H4 (cell line): Measurements from ENCODE around the gene MED12L. TPM values are rescaled to one million over a fixed set of nuclear protein-coding genes. Genes with fewer than 3 reads are reported as not detected.

Experiments
- DNase-seq: peaks from one replicate; pipeline ENCODE4 v3.0.0-alpha.2; 2015; ENCODE audit warnings: low spot score
- total RNA-seq: library from RNA; depleted of rRNA; stranded (reverse); fragments of >200 nt; shearing (Covaris generic); gene quantifications from 2 replicates; pipeline ENCODE4 v1.2.3, GENCODE V29; 2014

Gene MED12L
- total RNA-seq, 1 experiment from 2014 or later: 1.4 TPM

DNA sequence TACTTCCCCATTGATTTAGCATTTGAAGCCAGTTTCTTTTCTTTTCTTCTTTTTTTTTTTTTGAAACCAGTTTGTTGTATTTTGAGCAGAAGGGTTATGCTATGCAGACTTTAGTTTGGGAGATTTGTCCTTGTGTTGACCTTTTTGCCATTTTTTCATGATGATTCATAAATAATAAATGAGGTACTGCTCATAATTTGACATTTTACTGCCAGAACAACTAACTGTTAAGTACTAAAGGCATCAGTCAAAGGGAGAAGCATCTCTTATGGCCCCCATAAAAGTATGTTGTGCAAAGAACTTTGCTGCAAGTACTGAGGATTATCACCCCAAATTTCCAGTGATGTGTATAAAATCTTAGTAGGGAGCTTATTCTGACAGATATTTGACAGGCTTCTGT, 232.8 kb downstream of the MED12L start:
- DNase-seq: no peak

DNA sequence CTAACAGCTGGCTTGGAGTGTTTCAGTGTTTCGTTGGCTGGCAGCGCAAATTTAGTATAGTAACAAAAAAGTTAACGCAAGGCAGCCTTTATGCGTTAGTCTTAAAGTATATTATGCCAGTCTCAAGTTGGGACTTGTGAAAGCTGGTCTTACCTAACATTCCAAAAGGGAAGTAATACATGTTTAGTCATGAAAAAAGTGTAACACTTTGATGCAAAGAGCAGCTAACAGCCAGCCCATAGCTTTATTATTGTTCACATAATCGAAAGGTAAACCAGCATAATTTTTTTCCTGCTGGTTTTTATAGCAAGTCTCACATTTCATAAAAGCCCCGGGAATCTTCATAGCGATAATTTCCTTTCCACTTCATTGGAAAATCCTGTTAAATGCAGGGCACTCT, 233.5 kb downstream of the MED12L start:
- DNase-seq: no peak

DNA sequence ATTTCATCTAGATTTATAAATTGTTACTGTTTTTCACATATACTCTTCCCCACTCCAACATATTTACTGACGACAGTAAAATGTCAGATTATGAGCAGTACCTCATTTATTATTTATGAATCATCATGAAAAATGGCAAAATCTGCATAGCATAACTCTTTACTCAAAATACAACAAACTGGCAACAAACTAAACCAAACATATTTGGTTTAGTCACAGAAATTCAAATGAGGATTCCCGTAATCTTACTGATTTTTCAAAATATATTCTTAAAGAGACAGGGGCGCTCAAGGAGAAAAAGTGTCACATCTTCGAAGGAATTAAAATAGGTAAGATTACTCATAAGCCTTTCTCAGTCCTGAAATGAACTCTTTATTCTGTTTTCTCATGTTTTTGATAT, 234.2 kb downstream of the MED12L start:
- DNase-seq: no peak

DNA sequence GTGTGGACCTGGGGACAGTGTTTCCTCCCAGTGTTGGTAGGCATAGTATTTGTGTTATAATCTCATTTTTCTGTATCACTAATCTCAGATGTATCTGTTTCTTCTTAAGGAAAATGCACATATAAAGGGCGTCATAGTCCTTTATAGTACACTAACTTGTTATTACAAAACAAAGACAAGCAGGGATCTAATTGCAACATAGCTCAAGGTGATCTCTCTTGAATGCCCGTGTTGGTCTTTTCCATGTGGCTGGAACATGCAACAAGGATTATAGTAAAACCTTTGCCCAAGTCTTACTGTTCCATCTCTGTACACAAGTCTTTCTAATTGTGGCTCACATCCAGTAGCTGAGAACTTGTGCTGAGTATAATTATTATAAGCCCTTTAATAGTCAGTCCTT, 234.7 kb downstream of the MED12L start:
- DNase-seq: no peak

DNA sequence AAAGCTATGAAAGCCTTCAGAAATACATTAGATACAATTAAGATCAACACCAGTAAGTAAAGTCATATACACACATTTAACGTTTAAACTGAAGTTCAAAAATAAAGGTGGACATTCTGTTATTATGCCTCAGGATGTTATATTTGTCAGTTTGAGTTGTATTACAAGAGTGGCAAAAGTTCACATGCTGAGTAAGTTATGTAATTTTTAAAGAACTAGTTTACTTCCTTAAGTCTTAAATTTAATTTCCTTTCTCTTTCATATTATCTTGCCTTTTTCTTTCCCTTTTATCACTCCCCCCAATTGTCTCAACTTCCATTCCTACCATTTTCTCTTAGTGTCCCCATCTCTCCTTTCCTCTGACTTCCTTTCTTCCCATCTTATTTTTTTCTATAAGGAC, 236.1 kb downstream of the MED12L start:
- no peak for DNase-seq

DNA sequence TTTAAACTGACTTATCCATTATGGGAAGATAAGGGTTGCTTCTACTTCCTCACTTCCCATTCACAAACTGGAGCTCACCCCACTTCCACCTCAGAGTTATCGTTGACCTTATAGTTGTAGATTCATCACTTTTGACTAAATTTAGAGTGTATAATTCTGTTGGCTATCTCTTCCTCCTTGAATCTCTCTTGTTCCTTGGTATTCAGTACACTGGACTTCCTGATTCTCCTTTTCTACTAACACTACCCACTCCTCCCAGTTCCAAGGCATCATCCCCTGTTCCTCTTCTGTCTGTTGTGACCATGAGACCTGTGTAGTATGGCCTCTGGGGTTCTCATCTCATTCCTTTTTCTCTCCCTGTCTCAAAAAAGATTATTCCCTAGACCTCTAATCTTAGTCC, 237.0 kb downstream of the MED12L start:
- DNase-seq: no peak

DNA sequence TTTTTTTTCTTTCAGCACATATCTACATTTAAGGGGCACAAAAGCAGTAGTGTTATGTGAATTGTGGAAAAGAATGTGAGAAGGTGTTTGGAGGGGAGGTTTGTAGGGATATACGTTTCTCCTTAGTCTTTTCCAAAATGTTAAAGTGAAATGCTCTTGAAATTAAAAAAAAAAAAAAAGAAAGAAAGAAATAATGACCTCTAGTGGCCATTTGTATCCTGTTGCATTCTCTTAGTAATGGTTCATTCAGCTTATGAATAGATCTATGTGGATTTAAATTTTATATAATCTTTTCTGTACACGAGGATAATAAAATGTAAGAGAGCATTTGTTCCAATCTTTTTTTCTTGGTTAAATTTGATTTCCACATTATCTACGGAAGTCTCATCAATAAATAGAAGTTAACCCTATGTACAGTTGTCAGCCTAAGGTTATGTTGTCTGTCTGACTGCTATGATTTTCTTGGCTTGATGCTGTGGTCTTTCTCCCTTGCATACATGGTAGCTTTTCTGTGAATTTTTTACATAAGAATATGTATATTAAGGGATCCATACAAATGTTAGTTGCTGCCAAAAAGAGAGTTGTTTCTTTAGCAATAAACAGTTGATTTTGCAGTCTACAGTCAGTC, 242.2 kb downstream of the MED12L start:
- DNase-seq: no peak

DNA sequence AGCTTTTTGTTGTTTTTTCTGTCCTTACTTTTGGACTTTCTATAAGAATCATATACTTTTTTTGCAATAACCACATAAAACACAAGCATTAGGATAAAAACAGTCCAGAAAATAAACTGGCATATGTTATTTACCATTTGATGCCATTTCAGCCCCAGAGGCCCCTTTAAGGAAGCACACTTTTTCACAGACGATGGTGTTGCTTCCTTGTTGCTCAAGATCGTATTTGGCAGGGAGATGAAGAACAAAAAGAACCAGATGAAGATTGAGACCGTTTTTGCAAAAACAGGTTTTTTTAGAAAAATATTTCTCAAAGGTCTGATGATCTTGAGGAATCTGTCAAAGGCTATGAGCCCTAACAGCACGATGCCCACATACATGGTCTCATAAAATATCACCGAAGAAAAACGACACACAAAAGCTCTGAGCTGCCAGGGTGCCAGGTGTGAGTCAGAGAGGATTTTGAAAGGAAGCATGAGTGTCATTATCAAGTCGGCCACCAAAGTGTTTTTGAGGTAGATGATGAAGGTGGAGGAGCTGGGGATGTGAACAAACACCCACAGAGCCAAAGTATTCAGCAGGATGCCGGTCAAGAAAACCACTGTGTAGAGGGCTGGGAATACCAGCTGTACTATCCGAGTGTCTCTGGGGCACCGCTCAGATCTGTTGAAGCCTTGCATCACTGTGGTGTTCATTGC, 243.0 kb downstream of the MED12L start:
- no peak for DNase-seq

DNA sequence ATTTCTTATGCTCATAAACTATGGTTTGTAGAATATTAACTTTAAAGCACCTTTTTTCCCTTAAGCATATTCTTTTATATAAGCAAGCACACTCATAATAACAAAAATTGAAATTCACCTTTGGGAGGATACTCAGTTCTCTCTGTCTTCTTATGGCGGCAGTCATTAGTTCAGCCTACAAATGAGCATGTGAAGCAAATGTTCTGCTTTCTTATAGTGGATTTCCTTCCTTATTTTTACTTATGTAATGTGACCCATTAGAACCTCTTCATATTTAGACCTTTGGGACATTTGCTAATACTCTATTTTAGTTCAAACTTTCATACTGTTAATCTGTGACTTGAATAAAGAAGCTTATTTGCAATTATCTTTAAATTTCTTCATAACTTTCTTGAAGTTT, 243.9 kb downstream of the MED12L start, which contains the start of gene P2RY13:
TSS of gene P2RY13 (minus strand) at position 187 of the 400 bp plus-strand sequence. CDS start at position 166, 21 bp downstream.
- DNase-seq: no peak

DNA sequence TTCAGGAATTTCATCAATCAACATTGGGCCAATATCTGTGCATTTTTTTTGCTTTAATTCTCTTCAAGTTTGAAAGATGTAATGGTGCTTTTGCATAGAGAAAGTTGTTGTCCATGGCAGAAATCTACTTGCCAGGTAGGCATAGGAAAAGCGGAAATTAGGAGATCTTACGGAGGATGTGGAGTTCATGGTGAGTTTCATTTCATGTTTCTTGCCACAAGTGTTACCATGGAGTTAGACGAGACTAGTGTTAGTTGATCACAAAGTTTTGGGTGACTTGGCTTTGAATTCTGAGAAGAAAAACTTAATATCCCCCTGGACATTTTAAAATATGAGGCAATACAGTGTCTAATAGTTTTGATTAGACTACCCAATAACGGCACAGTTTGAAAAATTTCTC, 244.9 kb downstream of the MED12L start:
- DNase-seq: no peak

DNA sequence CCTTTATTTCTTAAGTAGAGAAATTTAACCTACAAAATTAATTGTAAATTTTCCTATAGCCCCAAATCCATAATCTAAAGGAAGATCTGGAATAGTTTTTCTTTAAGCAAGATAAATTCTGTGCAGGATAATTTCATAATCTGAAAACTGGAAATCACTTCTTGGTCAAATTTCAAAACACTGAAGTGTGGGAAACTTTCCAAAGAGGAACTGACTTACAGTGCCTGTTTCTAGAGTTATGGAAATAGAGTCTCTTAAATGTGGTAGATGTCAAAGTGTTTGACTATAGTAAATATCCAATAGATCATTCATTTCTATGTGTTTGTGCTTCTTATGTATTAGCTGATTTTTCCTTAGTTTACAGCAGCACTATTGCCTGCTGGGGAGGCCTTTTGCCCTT, 245.4 kb downstream of the MED12L start:
- DNase-seq: no peak

DNA sequence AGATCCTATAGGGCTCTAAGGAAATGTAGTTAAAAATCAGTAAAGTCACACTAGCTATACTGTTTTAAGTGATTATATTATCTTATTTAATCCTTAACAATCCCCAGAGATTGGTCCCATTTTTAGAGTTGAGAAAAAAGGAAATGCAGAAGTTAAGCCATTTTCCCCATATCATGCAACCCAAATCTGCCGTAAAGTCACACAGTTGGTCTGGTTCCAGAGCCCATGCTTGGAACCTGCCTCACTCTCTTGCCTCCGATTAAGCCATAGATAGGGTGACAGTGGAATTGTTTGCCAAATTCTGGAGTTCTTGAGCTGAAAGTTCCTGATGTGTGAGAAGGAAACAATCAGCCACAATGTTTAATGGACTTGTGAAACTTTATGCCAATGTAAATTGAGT, 246.2 kb downstream of the MED12L start:
- no peak for DNase-seq

DNA sequence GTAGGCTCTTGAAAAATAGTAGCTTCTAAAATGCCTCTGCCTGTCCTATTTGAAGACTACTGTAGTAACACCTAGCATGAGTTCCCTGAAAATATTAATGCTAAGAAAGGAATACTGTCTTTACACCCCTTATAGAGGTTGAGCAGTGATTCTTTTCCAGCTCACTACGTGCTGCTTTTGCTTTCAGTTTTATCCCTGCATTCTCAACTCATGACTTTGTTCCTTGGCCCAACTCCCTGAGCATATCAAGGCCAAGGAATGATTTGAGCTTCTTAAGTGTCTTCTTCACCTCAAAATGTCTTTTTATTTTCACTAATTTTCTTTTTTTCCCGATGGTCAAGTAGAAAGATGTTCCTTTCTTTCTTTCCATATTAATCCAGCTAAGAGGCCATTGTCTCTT, 260.4 kb downstream of the MED12L start:
- DNase-seq: peak; percentile 36

DNA sequence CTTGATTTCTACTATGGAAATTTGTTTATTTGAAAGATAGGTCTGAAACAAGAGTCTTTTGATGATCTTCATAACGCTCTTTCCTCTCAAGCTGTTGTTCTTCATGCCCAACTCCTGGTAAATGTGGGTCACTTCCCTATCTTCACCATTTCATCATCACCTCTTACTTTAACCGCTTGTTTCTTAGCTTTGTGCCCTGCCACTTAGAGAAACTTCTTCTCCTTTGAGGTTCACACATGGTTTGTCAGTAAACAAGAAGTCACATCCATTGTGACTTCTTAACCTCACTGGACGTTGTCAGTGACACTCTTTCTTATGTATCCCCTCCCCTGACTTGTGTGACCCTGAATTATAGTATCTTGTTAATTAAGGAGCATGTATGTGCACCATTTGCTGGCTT, 260.8 kb downstream of the MED12L start:
- no peak for DNase-seq

DNA sequence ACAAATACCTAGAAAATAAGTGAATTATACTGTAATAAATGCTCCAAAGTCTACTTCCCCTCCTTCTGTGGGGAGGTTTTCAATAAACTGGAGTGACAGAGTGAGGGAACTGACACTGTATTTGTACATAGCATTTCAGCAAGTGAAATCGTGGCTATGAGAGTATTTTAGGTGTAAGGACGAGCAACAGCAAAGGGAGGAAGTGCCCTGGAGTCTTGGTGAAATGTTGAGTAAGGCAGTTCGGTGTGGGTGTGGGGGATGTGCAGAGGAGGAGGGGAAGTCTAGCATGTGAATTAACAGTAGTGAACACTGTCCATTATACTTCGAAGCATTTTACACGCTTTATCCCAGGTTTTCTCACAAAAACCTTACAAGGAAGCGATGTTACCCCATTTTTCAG, 262.0 kb downstream of the MED12L start:
- DNase-seq: no peak

DNA sequence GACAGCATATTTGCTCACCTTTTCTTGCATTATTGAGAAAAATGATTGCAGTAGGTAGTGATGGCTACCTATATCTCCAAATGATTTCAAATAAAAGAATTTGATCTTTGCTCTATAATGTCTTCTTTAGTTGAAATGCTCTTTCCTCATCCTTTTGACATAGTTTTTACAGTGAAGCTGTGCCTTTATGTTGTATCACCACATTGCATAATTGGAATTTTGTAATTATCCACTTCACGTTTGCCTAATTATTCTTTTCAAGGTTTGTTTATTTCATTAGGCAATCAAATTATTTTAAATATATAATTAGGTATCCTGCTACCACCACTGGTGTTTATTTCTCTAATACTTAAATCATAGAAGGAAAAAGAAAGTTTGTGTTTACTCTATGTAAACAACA, 265.2 kb downstream of the MED12L start:
- DNase-seq: no peak

DNA sequence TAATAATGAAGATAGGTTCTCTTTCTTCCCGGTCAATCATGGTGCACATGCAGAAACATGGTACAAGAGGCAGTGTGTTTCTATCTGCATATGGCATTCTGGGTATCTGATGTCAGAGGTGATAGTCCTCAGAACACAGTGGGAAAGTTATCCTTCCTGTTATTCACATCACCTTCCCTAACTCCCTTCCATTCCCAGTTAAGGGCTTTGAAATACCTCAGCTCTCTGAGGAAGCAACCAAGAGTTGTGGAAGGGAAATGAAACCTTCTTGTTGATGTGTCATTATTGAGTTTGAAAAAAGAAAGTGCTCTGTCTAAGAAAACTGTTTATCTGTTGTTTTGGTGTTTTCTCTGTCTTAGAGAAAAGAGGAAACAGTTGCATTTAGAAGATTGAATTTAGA, 265.8 kb downstream of the MED12L start:
- DNase-seq: no peak

DNA sequence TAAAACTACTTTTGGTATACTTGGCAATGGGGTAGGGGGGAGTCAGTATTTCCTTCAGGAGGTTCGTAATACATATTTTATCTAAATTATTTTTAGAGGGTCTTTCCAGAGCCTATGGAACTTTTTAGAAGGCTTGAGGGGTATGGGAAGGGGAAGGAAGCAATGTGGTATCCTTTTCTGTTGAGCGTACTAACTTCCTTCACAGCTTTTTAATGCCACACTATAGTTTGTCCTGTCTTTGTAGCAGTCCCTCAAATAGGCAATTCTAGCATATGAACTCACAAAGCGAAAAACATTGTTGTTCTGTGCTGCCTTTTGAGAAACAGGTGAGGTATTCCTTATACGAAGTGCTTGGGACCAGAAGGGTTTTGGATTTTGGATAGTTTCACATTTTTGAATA, 266.2 kb downstream of the MED12L start:
- DNase-seq: no peak

DNA sequence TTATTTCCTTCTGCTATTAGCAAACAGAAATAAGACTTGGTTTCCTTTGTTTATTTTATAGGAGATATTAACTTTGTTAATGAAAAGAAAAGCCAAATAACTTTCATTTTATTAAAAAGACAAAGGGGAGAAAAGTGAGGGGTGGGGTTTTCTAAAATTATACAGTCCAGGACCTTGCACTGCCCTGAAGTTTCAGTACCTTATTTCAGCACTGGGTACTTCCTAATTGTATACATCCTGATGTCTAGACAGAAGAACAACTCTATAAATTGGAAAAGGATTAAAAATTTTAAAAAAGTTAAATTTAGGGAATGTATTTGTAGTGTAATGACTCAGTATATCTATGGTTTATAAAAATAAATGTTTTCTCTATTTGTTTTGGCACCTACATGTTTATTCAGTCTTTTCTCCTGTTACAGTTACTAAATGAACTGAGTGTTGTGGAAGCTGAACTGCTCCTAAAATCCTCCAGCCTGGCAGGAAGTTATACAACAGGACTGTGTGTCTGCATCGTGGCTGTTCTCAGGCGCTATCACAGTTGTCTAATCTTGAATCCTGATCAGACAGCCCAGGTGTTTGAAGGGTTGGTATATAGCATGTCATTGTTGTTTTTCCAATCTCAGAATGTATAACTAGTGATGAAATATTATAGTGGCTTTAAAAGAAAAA, 271.5 kb downstream of the MED12L start:
- no peak for DNase-seq

DNA sequence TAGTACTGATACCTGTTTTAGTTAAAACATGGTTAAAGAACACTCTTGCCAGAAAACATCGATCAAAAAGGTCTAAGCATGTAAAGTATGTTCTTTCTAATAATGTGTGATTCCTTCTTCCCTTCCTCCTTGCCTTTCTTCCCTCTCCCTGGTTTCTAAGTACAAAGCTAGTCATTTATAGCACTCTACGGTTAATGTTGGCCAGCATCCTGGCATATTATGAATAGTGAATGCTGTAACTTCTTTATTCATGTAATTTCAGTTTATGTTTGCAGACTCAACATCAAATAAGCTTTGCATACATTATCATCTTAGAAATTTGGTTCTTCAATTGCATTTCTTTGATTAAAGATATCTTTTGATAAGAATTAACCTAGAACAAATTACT, 272.0 kb downstream of the MED12L start:
- DNase-seq: no peak

DNA sequence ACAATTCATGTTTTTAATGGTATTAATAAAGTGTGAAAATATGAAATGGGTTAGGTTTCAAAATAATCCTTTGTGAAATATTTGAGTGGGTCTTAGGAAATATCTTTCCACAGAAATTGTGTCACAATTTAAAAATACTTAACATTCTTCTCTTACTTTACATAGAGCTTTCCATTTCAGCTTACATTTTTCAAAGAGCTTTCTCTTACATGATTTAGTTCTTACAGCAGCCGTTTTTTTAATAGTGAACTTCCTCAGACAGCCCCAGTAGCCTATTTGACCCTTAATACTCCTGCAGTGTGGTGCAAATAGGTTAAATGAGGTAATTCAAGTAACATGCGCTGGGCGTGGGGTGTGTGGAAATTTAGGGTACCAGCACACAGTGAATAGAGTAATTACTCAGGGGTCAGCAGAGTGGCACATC, 277.3 kb downstream of the MED12L start:
- no peak for DNase-seq

DNA sequence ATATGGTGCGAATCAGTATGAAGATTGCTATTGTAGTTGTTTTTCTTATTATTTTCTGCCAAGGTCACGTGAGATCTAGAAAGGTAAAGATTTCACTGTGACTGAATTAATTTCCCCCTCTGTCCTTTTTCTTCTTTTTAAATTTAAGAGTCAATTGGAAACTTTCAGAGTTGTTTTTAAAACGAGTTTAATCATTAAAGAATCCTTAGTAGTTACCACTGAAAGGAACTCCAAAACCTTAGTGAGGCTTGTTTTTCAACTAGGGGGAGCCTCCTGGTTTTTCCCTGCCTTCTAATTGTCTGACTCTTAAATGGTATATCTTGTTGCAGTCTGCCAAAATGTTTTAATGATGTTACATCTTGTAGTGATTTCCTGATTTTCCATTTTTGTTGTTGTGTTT, 281.5 kb downstream of the MED12L start:
- DNase-seq: no peak

DNA sequence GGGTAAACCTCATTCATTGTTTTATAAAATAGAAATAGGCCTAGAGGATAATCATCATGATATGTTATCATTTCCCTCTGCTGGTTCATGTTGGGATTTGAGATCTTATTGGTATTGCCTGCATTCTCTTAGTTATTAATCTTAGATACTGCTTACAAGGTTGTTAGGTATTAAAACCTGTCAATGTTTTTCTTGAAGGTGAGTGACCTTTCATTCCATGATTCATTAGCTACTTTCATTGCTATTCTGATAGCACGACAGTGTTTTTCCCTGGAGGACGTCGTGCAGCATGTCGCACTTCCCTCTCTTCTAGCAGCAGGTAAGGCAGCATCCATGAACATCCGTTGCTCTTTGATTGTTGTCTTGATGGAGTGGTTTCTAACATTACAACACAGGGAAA, 282.0 kb downstream of the MED12L start:
- DNase-seq: no peak
